Activated CD4-positive, alpha-beta T cell treated with anti-CD3 and anti-CD28 coated beads for 48 hours (primary cell): ENCODE results near the gene SRD5A1.

Experiments
- DNase-seq: peaks from one replicate; pipeline ENCODE4 v3.0.0-alpha.2; 2020

The SRD5A1 gene

GRCh38 chr5:6604946-6605345 is 28.3 kb upstream of the SRD5A1 start:
- no peak for DNase-seq

- DNase-seq, result no peak
Observed at GRCh38 chr5:6606884-6607558, 26.2 kb upstream of the SRD5A1 start.

GRCh38 chr5:6607559-6607936 is 25.7 kb upstream of the SRD5A1 start:
- DNase-seq, result no peak

- no peak for DNase-seq
Observed at GRCh38 chr5:6608016-6608415, 25.2 kb upstream of the SRD5A1 start.

GRCh38 chr5:6611334-6612256 is 21.6 kb upstream of the SRD5A1 start:
- DNase-seq, result no peak

DNA sequence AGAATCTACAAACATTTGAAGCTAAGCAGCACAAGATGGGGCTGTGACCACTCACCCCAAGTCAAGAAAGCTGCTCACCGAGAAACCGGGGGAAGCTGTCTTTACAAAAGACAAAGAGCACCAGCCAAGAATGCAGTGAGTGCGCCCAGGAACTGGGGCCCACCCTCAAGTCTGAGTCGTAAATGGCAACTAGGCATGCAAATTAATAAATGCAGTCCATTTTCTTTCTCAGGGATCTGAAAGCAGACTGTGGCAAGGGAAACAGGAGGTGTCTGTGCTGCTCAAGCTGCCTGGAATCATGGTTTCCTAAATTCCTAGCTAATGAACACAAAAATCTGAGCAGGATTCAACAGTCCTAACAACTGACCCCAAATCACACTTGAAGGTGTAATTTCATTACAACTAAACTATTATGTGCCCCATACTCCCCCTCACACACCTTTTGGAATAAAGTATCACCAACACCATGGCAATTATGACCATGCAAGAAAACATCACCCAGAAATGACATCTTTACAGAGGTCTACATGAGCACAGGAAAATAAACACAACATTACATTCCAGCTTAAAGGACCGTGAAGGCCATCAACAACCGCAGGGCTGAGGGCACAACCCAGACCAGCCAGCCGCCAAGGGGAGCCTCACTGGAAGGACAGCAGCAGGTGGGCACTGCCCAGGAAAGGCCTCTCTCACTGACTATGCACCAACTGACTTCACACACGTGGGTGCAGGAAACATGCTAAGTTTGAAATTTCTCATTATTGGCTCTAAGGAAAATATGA is 18.0 kb upstream of the SRD5A1 start:
- no peak for DNase-seq

- DNase-seq, result no peak
Observed at GRCh38 chr5:6616632-6617031, 16.6 kb upstream of the SRD5A1 start.

- no peak for DNase-seq
Observed at GRCh38 chr5:6623228-6623627, 10.0 kb upstream of the SRD5A1 start.

- no peak for DNase-seq
Observed at GRCh38 chr5:6623941-6624340, 9.3 kb upstream of the SRD5A1 start.

- no peak for DNase-seq
Observed at GRCh38 chr5:6626508-6626907, 6.7 kb upstream of the SRD5A1 start.

GRCh38 chr5:6631441-6631840 is 1.8 kb upstream of the SRD5A1 start:
- no peak for DNase-seq

GRCh38 chr5:6632324-6632887 is 834 bp upstream of the SRD5A1 start:
- DNase-seq, result no peak

GRCh38 chr5:6633469-6634245 is 417 bp downstream of the SRD5A1 start:
- peak; percentile 28 for DNase-seq

GRCh38 chr5:6634306-6634705 is 1.1 kb downstream of the SRD5A1 start:
- no peak for DNase-seq

DNA sequence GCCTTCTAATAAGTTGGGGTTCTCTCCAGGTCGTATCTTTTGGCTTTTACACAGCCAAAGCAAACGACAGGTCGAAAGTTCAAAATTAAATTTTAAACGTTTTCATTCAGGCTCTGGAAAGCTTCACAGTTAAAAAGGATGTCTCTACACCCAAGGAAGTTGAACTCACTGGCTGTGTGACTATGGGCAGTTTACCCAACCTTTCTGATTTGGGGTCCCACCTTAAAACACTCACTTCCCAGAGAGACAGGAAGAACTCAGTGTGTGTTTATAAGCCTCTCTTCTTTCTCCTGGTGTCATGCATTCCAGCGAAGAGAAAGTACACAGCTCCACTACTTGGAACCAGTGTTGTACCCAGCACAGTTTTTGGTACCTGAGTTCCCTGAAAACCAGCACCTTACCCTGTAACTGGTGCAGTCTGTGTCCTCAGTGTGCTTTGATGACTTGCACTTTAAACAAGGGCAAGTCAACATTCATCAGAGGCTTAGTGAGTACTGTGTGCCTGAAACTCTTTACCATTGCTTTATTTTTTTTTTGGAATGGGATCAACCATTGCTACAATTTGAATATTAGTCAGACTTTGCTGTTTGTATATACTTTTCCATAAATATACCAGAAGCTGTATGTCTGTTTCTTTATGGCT is 1.7 kb downstream of the SRD5A1 start:
- DNase-seq, result no peak

- no peak for DNase-seq
Observed at GRCh38 chr5:6636293-6636692, 3.1 kb downstream of the SRD5A1 start.

DNA sequence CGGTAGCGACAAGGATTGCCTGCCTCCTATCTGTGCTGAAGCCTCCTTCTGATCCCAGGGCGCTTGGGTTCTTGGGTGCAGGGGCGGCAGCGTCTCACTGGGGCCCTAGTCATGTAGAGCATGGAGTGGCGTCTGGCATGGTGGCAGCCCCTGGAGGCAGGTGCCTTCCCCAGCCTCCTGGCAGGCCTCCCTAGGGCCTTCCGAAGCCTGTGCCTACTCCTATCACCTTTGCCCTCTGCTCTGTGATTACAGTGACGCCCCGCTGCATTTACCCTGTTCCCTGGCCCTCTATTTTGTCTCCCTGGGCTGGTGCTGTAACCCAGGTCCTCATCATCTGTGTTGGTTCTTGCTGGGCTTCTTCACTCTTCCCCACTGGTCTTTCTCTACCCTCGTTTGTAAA is 3.8 kb downstream of the SRD5A1 start:
- DNase-seq, result no peak

- no peak for DNase-seq
Observed at GRCh38 chr5:6637590-6637989, 4.3 kb downstream of the SRD5A1 start.

- DNase-seq, result no peak
Observed at GRCh38 chr5:6638236-6638635, 5.0 kb downstream of the SRD5A1 start.

GRCh38 chr5:6642655-6643054 is 9.4 kb downstream of the SRD5A1 start:
- DNase-seq, result no peak

GRCh38 chr5:6644794-6645241 is 11.6 kb downstream of the SRD5A1 start:
- no peak for DNase-seq
